DMS79 (cell line): ENCODE results near the gene HSPB2.
"Not testable (repeated sequence)": the region's sequence is repeated elsewhere in the genome, so short reads cannot be mapped to it uniquely, and the experiment has no call there.

Experiments
- DNase-seq: peaks from one replicate; lab custom pipeline; 2025; lab: John Stamatoyannopoulos, UW

The HSPB2 gene

GRCh38 chr11:111912535-111912934 lies at the start of gene HSPB2:
HSPB2 (plus strand) TSS chr11:111912734; CDS start chr11:111912830, 96 bp downstream.
- DNase-seq, result no peak

GRCh38 chr11:111870113-111870512 lies 42.4 kb upstream of the HSPB2 start:
- no peak for DNase-seq

GRCh38 chr11:111870522-111870885 lies 42.0 kb upstream of the HSPB2 start:
- no peak for DNase-seq

GRCh38 chr11:111870886-111871692 lies 41.4 kb upstream of the HSPB2 start, which contains the start of gene ALG9:
ALG9 (minus strand) TSS chr11:111871581; CDS start chr11:111871482, 99 bp downstream.
- peak; percentile 43 for DNase-seq

- DNase-seq, result no peak
These were observed 40.8 kb upstream of the HSPB2 start for GRCh38 chr11:111871693-111872161.

GRCh38 chr11:111878385-111878848 lies 34.1 kb upstream of the HSPB2 start:
- no peak for DNase-seq

GRCh38 chr11:111878849-111879636 lies 33.5 kb upstream of the HSPB2 start, which contains the start of the genes CFAP68 and FDXACB1:
CFAP68 (plus strand) TSS chr11:111879541; CDS start chr11:111879561, 20 bp downstream.
FDXACB1 (minus strand) TSS chr11:111879165; CDS start chr11:111879132, 33 bp downstream.
- DNase-seq, result peak; percentile 100

GRCh38 chr11:111879637-111879960 lies 32.9 kb upstream of the HSPB2 start:
- DNase-seq, result no peak

GRCh38 chr11:111882202-111882601 lies 30.3 kb upstream of the HSPB2 start:
- no peak for DNase-seq

GRCh38 chr11:111885053-111885452 lies 27.5 kb upstream of the HSPB2 start:
- not testable (repeated sequence) for DNase-seq

- DNase-seq, result no peak
These were observed 26.5 kb upstream of the HSPB2 start for GRCh38 chr11:111886032-111886431.

- DNase-seq, result no peak
These were observed 25.7 kb upstream of the HSPB2 start for GRCh38 chr11:111886844-111887243.

GRCh38 chr11:111905411-111905810 lies 7.1 kb upstream of the HSPB2 start:
- no peak for DNase-seq

GRCh38 chr11:111906680-111907079 lies 5.9 kb upstream of the HSPB2 start:
- no peak for DNase-seq

GRCh38 chr11:111908639-111909305 lies 3.8 kb upstream of the HSPB2 start:
- DNase-seq, result no peak

- no peak for DNase-seq
These were observed 3.2 kb upstream of the HSPB2 start for GRCh38 chr11:111909378-111909777.

GRCh38 chr11:111910676-111911562 lies 1.6 kb upstream of the HSPB2 start:
- peak; percentile 28 for DNase-seq

GRCh38 chr11:111911563-111912401 lies 752 bp upstream of the HSPB2 start, which contains the start of gene CRYAB:
CRYAB (minus strand) TSS chr11:111911770; CDS start chr11:111911724, 46 bp downstream.
- DNase-seq, result no peak

GRCh38 chr11:111913031-111913861 lies 712 bp downstream of the HSPB2 start:
- DNase-seq, result no peak
